KMS-11 (cell line): ENCODE measurements around the gene SRPK3.

ENCODE experiments used
- H2AFZ ChIP-seq: fragments of 200-600 bp; sonication (generic); 2 replicates; pipeline ENCODE4 v1.6.1; 2016; ENCODE audit warnings: antibody characterized with exemption, mixed run types, low read depth
- H3K27ac ChIP-seq: fragments of 200-600 bp; sonication (generic); 2 replicates; pipeline ENCODE4 v1.6.1; 2016; ENCODE audit warnings: mild to moderate bottlenecking, mixed run types
- H3K27me3 ChIP-seq: fragments of 200-600 bp; sonication (generic); 2 replicates; pipeline ENCODE4 v1.6.1; 2017; ENCODE audit warnings: mild to moderate bottlenecking, low read depth, mixed run types, moderate library complexity; ENCODE audit not compliant: insufficient read depth
- H3K36me3 ChIP-seq: fragments of 200-600 bp; sonication (generic); 2 replicates; pipeline ENCODE4 v1.6.1; 2017; ENCODE audit warnings: mild to moderate bottlenecking, mixed run types; ENCODE audit not compliant: insufficient read depth
- H3K4me1 ChIP-seq: fragments of 200-600 bp; sonication (generic); 2 replicates; pipeline ENCODE4 v1.6.1; 2016; ENCODE audit warnings: mild to moderate bottlenecking, low read depth, mixed run types; ENCODE audit not compliant: poor library complexity, severe bottlenecking
- H3K4me2 ChIP-seq: fragments of 200-600 bp; sonication (generic); 2 replicates; pipeline ENCODE4 v1.7.0; 2016; ENCODE audit warnings: mild to moderate bottlenecking, mixed run types
- H3K4me3 ChIP-seq: fragments of 200-600 bp; sonication (generic); IDR thresholded peaks from 2 replicates; pipeline ENCODE4 v1.6.1; 2017; ENCODE audit warnings: low read depth, low read length, mixed read lengths; ENCODE audit not compliant: insufficient read depth
- H3K79me2 ChIP-seq: fragments of 200-600 bp; sonication (generic); 2 replicates; pipeline ENCODE4 v1.6.1; 2016; ENCODE audit warnings: low read depth, mixed run types; ENCODE audit not compliant: insufficient read depth
- H3K9ac ChIP-seq: fragments of 200-600 bp; sonication (generic); 2 replicates; pipeline ENCODE4 v1.6.1; 2016; ENCODE audit warnings: mild to moderate bottlenecking, mixed run types
- H4K20me1 ChIP-seq: fragments of 200-600 bp; sonication (generic); 2 replicates; pipeline ENCODE4 v1.6.1; 2016; ENCODE audit warnings: mild to moderate bottlenecking, mixed run types; ENCODE audit not compliant: insufficient read depth
- TF ChIP-seq, protein P1 (sequence below): fragments of 200-600 bp; sonication (generic); conservative IDR thresholded peaks from 2 replicates; pipeline ENCODE4 v1.6.1; 2017; ENCODE audit warnings: low read depth, mild to moderate bottlenecking, antibody characterized with exemption, low read length, moderate library complexity, mixed read lengths

The SRPK3 gene

DNA sequence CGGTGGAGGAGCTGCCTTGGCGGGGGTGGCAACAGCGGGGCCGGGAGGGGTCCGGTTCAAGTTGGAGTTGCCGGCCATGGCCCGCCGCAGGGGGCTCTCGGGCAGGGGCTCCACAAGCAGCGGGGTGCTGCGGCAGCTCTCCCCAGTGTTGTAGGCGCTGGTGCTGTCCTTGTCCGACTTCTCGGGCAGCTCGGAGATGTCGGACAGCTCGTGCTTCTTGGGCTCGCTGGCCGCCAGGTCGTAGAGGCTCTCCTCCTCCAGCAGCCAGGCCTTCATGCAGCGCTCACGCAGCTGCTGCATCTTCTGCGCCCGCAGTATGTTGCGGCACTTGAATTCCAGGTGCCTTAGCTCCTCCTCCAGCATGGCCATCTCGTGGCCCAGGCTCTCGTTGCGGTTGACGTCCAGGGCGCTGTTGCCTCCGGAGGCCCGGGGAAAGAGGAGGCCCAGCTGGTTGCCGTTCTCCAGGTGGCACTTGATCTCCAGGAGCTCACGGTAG, 23.3 kb downstream of the SRPK3 start:
- Histone ChIP-seq H3K4me3 (no peak overlapping the region), H3K27me3 (peaks cover 17% of the 10 kb centered on the region; the same call in 1 of the 2 replicates), H4K20me1 (no peaks in the 10 kb centered on the region), H3K9ac (no peak overlapping the region), H2AFZ (no peak overlapping the region), H3K4me2 (no peak overlapping the region), H3K27ac (no peak overlapping the region), H3K36me3 (no peaks in the 10 kb centered on the region), H3K4me1 (no peaks in the 10 kb centered on the region), H3K79me2 (no peaks in the 10 kb centered on the region)
- TF ChIP-seq, protein P1, sequence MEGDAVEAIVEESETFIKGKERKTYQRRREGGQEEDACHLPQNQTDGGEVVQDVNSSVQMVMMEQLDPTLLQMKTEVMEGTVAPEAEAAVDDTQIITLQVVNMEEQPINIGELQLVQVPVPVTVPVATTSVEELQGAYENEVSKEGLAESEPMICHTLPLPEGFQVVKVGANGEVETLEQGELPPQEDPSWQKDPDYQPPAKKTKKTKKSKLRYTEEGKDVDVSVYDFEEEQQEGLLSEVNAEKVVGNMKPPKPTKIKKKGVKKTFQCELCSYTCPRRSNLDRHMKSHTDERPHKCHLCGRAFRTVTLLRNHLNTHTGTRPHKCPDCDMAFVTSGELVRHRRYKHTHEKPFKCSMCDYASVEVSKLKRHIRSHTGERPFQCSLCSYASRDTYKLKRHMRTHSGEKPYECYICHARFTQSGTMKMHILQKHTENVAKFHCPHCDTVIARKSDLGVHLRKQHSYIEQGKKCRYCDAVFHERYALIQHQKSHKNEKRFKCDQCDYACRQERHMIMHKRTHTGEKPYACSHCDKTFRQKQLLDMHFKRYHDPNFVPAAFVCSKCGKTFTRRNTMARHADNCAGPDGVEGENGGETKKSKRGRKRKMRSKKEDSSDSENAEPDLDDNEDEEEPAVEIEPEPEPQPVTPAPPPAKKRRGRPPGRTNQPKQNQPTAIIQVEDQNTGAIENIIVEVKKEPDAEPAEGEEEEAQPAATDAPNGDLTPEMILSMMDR, result no peak

DNA sequence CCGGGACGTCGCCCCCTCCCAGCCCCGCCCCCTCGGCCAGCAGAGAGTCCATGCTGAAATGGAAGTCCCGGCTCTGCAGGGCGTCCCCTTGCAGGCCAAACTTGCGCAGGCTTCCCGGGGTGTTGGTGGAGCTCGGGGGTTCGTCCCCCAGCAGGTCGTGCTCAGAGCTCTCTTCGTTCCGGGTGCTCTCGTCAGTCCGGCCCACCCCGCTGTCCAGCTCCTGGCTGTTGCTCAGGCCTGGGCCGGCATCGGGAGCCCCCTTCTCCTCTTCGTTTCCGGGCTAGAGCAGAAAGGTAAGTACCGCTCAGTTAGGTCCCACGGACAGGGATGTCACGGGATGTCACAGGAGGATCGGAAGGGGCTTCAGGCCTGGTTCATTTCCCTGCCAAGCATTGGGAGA, 23.8 kb downstream of the SRPK3 start:
- no peaks in the 10 kb centered on the region for H3K79me2 ChIP-seq
- TF ChIP-seq, protein P1, result no peak
- H3K9ac ChIP-seq, result no peak overlapping the region
- H3K4me1 ChIP-seq, result no peaks in the 10 kb centered on the region
- H3K36me3 ChIP-seq, result no peaks in the 10 kb centered on the region
- H3K4me2 ChIP-seq, result no peak overlapping the region
- peaks cover 17% of the 10 kb centered on the region; the same call in 1 of the 2 replicates for H3K27me3 ChIP-seq
- H2AFZ ChIP-seq, result no peak overlapping the region
- no peak overlapping the region for H3K4me3 ChIP-seq
- H4K20me1 ChIP-seq, result no peaks in the 10 kb centered on the region
- no peak overlapping the region for H3K27ac ChIP-seq

DNA sequence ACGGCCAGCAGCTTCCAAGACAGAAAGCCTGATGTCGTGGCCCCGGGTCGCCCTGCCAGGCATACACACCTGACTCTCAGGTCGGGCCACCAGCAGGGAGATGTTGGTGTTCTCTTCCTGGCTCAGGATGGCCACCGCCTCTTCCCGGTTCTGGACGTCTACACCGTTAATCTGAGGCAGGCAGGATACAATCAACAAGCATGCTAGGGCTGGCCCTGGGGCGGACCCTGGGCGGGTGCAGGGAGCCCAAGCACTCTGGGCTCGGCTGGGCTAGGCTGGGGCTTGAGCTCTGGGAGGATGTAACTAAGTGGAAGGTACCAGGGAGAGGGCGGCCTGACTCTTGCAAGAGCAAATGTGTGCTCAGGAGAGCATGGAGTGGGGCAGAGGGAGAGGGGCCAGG, 24.6 kb downstream of the SRPK3 start:
- no peaks in the 10 kb centered on the region for H3K79me2 ChIP-seq
- no peaks in the 10 kb centered on the region for H4K20me1 ChIP-seq
- TF ChIP-seq, protein P1, result no peak
- no peak overlapping the region for H3K4me2 ChIP-seq
- no peaks in the 10 kb centered on the region for H3K36me3 ChIP-seq
- H3K4me1 ChIP-seq, result no peaks in the 10 kb centered on the region
- H3K27me3 ChIP-seq, result peaks cover 17% of the 10 kb centered on the region; the same call in 1 of the 2 replicates
- no peak overlapping the region for H3K9ac ChIP-seq
- no peak overlapping the region for H3K27ac ChIP-seq
- no peak overlapping the region for H3K4me3 ChIP-seq
- H2AFZ ChIP-seq, result no peak overlapping the region

DNA sequence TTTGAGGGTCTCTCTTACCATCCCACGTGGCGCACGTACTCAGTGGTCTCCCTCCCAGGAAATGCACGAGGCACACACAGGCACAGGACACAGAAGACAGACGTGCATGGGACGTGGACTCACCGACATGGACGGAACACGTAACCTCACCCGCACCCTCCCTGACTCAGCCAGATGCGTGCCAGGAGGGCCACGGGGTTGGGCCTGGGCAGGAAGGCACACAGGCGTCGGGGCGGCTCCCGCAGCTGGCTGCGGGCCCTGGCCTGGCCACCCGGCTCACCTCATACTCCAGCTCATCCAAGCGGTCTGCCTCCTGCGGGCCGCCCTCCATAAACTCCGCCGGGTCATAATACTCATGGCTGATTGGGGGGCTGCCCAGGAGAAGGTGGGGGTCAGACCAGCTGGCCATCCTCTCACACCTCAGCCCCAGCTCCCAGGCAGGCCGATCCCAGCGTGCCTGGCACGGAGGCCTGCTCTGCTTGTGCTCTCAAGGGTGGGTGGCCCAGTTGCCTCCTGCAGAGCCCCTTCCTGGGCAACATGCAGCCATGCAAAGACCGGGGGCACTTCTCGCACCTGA, 26.2 kb downstream of the SRPK3 start:
- Histone ChIP-seq H3K9ac (no peak overlapping the region), H3K27me3 (peaks cover 27% of the 10 kb centered on the region; the same call in 1 of the 2 replicates), H3K27ac (no peak overlapping the region), H3K79me2 (no peaks in the 10 kb centered on the region), H3K4me2 (no peak overlapping the region), H2AFZ (no peak overlapping the region), H4K20me1 (no peaks in the 10 kb centered on the region), H3K4me3 (no peak overlapping the region), H3K4me1 (no peaks in the 10 kb centered on the region), H3K36me3 (no peaks in the 10 kb centered on the region)
- TF ChIP-seq, protein P1, result no peak
